ENCODE results near the gene CMTR2.
A peak's percentile ranks its signal among the peaks of the same experiment; 100 is the strongest.
"Not testable (repeated sequence)": the region's sequence is repeated elsewhere in the genome, so short reads cannot be mapped to it uniquely, and the experiment has no call there.

Gene CMTR2, protein sequence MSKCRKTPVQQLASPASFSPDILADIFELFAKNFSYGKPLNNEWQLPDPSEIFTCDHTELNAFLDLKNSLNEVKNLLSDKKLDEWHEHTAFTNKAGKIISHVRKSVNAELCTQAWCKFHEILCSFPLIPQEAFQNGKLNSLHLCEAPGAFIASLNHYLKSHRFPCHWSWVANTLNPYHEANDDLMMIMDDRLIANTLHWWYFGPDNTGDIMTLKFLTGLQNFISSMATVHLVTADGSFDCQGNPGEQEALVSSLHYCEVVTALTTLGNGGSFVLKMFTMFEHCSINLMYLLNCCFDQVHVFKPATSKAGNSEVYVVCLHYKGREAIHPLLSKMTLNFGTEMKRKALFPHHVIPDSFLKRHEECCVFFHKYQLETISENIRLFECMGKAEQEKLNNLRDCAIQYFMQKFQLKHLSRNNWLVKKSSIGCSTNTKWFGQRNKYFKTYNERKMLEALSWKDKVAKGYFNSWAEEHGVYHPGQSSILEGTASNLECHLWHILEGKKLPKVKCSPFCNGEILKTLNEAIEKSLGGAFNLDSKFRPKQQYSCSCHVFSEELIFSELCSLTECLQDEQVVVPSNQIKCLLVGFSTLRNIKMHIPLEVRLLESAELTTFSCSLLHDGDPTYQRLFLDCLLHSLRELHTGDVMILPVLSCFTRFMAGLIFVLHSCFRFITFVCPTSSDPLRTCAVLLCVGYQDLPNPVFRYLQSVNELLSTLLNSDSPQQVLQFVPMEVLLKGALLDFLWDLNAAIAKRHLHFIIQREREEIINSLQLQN

DNA sequence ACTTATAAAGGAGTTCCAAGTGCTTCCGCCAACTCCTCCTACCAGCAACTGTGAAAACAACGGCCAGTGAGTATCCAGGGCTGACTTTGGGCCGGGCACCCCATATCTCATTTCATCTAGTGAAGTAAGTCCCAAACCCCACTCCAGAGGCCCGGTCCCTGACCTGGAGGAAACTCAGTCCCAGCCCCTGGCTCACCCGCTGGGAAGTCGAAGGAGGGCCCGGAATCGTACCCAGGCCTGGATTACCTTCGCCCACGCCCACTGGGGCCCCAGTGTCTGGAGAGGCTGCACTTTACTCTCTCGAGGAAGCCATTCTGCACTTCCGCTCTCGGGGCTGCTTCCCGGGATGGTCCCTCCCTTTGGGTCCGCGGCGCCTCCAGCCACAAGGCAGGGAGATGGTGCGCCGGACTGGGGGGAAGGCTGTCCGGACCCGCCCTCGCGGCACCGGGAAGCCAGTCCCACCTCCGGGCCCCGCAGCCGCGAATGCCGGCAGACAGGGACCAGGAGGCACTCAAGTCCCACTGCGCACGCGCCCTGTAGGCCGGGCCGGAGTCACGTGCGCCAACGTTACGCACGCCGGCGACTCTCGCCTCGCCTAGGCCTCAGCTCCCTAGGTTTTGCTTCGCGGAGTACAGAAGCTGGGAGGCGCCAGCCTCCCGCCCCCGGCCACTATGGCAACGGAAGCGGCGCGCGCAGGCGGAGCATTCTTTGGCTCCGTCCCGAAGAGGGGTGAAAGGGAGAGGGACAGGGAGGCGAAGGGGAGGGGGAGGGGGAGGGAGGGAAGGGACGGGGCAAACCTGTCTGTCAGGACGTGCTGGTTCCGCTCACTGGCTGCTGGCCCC is at the start of gene CMTR2:
CMTR2 (minus strand) TSS at position 513 of the 842 bp plus-strand sequence. CDS start 3,482 bp downstream, outside the sequence.
- DNase-seq, result peak; percentile 94 to 95

DNA sequence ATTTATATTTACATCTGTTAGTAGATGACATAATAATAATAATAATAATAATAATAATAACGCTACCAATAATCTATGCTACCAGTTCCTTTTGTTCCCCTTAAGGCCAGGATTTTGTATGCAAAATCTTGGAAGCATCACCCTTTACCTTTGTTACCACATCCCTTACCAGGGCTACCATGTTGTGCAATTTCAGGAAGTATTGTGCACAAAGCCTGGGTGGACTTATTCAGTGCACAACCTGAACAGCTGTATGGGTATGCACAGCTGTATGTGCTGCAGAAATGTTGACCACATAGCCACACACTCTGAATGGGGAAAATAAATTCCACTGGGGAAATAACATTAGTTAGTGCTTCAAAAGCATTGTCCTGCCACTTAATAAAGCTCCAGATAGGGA is 49.4 kb upstream of the CMTR2 start:
- no peak for DNase-seq

DNA sequence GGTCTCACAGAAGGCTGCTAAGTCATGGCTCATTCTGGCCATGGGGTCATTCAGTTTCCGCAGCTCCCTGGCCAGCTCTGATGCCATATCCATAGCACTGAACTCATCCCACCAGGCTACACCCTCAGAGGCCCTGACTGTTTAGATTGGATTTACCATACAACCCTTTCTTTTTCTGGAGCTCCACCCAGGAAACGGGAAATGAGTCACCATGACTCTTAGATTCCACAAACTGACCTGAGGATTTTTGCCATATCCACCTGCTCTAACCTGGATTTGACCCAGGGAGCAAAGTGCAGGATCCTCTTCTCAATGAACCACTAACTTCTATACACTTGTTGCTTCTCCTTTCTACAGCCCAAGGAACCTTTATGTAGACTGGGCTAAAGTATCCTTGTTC is 49.0 kb upstream of the CMTR2 start:
- no peak for DNase-seq

DNA sequence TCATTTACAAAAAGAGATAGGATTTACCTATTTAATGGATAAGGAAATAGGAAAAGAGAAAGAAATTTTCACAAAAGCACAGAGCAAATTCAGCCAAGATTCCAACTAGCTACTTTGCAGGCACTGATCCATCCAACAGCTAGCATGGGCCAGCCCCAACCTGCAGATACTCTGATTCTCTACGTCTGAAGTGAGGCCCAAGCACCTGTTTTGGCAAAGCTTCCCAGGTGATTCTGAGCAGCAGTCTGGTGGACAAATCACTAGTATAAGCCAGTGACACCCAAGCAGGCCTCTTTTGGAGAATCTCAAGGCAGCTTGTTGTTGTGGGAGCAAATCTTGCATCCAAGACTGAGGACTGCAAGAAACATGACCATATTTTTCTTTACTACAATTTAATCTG is 48.4 kb upstream of the CMTR2 start:
- DNase-seq, result no peak

DNA sequence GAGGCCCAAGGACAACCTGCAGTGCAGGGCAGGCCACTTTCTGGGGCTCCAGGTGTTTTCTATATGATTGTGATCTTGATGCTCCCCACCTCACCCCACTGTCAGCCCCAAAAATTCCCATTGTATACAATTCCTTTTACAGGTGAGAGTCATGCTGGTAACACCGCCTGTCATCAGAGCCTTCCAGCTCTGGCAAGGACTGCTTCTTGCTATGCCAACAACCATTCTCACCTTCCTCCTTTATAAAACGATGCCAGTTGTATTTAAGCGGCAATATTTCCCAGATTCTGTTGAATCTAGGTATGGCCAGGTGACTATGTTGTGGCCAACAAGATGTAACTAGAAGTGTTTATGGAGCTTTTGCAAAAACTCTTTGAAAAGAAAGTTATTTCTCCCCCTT is 38.9 kb upstream of the CMTR2 start:
- DNase-seq, result no peak

DNA sequence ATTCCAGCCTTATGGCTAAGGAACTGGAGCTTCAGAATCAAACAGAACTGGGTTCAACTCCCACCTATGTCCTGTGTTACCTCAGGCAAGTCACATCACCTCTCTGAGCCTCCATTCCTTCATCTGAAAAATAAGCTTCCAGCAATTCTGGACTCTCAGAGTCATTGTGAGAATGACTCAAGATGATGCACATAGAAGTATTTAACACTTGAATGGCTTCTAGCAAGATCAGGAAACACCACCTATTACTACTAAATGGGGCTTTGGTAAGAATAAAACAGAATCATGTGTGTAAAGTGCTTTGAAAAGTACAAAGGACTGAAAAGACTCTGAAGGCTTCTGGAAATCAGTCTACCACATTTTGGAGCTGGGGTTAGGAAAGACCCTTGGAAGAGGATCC is 38.5 kb upstream of the CMTR2 start:
- DNase-seq, result no peak

DNA sequence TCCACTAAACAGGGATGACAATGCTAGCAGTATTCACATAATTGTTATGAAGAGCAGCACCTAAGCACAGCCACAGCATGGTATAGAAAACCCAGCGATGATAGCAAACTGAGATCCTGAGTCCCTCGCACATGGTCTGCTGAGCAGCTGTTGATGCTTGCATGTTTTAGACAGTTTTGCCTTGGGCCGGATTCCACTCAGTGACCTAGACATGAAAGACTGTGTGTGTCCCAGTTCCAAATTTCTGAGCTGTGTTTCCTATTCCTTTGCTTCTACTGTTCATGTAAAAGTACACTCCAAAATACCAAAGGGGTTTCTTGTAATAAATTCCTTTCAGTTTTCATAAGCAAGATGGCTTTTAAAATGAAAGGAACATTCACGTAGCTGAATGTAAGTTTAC is 30.8 kb upstream of the CMTR2 start:
- DNase-seq, result no peak

DNA sequence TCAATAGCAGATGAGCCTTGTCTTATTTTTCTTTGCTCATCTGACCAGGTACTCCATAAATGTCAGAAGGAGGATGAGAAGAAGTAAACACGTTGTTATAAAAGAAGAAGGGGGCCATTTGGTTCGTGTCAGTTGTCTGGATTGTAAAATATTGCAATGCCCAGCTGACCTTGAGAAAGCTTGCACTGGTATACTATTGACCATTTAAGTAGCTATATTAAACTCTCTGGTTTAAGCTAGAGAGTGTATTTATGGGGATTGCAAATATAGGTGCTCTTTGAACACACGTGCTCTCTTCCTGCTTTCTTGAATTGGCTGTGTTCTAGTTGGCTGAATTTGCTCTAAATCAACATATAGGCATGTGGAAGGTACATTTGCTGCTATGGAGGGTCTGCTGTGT is 26.1 kb upstream of the CMTR2 start:
- DNase-seq, result no peak

DNA sequence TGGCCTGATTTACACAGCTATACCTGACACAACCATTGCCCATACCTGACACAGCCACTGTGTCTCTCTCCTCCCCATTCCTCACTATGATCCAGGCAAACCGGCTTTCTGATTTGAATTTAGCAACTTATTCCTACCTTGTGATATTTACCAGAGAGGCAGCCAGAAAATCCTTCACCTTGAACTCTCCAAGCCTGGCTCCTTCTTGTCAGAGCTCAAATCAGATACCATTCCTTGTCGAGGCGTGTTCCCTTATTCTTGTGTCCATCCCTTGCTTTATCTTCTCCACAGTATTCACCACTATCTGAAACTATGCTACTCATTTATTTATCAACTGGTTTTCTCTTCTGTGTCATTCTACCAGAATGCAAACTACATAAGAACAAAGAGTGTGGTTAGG is 24.4 kb upstream of the CMTR2 start:
- DNase-seq, result not testable (repeated sequence)

DNA sequence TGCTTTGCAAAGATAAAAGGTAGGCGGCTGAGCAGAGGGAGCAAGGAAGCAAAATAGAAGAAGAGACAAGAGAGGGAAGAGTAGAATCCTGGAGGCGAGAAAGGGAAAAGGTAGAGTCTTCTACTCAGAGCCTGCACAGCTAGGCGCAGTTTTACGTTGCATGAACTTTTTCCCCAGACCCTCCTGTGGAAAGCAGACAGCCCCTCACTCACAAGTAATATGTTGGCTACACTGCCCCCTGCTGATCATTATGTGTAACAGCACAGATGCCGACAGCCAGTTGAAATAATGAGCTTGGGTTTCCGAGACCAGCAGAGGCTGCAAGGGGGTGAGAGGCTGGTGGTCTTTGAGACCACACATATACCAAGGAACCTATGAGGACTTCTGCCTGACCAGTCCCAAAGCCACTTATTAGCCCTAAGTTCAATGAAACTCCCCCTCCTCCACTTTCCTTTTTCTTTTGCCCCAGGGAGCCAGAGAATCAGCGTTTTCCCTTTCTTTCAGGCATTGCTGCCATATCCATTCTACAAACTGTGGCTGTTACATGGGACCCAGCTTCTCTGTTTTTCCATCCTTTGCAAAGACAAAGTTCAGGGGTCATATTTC is 22.5 kb upstream of the CMTR2 start:
- peak; percentile 12 to 60 for DNase-seq

DNA sequence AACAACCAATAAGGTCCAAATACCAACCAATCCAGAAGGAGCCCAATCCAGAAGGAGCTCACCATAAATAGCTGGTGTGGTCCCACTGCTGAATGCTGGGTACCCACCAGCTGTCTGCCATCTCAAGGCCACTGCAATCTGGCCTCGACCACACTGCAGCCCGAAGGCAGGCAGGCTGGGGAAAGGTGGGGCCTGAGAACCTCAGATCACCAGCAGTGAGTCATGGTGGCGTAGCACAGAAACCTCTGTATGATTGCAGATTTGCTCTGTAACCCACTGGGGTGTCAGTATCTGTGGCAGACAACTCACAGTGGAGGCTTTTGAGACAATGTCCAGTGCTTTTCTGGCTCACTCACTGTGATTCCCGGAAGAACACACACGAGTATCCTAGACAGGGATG is 14.7 kb upstream of the CMTR2 start:
- DNase-seq, result no peak

DNA sequence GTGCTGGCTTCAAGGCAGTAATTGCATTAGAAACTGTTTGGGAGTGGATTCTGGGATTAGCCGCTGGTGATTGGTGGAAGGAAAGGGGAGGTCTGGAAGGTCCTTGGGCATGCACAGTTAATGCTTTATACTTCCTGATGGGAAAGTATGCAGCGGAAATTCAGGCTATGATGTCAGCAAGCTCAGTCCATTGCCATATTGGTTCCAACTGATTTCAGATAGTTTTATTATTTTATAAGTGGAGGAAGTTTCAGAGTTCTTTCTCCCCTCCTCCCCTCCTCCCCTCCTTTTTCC is 8.1 kb upstream of the CMTR2 start:
- no peak for DNase-seq

DNA sequence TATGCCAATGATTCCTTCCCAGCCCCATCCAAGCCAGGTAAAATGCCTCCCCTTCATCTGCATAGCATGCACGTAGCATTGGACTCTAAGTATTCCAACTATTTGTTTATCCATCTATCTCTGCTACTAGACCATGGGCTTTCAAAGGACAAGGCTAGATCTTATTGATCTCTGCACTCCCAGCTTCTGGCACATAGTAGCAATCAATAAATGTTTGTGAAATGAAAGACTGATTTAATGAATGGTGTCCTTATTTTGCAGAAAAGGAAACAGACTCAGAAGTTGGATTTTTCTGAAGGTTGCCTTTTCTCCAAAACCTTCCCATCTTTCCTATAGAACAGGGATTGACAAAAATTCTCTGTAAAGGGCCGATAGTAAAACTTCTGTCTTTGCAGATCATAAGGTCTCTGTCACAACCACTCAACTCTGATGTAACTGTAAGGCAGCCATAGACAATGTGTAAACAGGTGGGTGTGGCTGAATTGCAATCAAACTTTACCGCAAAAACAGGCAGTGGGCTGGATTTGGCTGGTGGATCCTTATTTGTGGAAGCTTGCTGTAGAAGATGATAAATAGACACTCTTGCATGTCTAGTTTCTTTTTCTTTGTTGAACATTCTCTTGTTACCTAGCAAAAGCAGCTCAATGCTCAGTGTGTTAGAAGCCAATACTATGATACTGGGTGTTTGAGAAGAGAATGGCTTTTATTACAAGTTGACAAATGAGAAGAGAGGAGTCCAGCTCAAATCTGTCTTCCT is 7.6 kb upstream of the CMTR2 start:
- DNase-seq, result peak; percentile 61 to 64

DNA sequence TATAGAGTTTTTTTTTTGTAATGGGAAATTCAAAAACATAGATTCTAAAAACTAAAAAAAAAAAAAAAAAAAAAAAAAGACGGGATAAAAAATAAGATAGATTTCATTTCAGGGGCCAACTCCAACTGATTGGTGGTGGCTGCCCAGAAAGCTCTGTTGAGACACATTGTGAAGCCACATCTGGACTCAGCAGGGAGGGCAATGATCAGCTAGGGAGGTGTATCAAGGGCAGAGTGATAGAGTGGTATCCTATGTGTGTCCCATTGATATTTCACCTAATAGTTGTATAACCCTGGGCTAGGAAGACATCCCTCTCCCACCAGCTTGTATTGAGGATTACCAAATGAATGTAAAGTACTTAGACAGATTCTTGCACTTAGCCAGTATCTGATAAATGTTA is 6.7 kb upstream of the CMTR2 start:
- no peak for DNase-seq

DNA sequence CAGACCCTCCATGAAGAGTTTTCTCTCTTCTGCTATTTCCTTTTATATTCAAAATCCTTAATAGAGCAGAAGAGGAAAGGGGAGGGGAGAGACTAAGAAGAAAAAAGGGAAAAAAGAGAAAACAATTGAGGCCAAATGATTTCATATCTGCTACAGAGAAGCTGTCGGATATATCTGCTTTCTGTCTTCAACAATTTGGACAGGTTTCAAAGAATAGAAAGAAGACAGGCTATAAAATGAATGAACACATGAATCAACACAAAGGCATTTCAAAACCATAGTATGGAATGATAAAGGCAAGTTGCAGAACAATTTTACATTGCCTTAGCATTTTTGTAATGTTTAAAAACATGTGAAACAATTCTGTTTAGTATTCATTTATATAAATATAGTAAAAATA is 4.7 kb upstream of the CMTR2 start:
- DNase-seq, result no peak

DNA sequence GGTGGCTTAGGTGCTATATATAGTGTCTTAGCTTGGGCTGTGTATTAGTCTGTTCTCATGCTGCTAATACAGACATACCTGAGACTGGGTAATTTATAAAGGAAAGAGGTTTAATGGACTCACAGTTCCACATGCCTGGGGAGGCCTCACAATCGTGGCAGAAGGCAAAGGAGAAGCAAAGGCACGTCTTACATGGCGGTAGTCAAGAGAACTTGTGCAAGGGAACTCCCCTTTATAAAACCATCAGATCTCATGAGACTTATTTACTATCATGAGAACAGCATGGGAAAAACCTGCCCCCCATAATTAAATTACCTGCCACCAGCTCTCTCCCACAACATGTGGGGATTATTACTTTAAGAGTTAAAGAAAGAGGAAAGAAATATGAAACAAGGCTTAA is 2.9 kb upstream of the CMTR2 start:
- not testable (repeated sequence) for DNase-seq

DNA sequence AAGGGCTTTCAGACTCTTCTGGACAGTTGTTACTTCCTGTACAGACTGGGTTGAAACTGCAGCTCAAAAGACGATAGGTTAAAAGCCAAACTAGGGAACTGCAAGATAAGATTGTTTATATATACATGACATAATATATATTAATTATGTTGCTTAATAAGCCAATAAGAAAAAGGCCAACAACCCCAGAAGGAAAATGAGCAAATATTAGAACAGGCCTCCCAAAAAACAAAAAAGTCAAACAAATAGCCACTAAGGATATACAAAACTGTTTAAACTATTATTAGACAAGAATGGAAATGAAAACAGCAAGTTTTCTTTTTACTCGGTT is 495 bp upstream of the CMTR2 start:
- no peak for DNase-seq

DNA sequence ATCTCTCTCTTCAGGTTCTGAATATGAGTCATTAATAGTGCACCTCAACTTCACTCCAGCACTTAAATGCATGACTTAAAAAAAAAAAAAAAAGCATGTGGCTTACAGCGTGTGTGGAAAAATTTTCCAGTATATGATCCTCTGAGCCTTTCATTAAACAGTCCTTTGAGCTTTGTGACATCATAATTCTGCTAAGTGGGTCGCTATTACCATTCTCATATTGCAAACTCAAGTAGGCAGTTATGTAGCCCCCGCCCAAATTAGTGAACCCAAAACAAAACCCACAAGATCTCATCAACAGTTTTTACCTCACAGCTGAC is 672 bp downstream of the CMTR2 start:
- DNase-seq, result no peak

DNA sequence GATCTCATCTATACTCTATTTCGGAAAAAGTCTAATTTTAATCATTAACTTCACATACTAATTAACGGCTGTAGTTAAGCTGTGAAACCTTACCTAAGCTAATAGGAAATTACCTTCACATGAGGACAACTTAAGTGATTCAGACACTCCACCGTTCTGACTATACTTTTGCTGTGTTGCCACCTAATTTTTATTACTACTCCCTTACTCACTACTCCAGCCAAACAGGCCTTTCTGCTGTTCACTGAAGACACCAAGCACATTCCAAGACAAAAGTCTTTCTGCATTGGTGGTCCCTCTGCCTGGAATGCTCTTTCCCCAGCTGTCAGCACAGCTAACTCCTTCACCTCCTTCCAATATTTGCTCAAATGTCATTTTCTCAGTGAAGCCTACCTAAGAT is 1.3 kb downstream of the CMTR2 start:
- no peak for DNase-seq

DNA sequence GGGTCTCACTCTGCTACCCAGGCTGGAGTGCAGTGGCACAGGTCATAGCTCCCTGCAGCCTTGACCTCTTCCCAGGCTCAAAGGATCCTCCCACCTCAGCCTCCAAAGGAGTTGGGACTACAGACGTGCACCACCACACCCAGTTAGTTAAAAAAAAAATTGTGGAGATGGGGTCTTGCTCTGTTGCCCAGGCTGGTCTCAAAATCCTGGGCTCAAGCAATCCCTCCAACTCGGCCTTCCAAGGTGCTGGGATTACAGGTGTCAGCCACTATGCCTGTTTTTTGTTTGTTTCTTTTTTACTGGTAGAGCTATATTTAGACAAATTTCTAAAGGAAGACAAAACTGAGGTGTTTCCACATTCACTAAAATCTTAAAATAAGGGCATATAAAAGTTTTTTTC is 1.7 kb downstream of the CMTR2 start:
- no peak for DNase-seq

DNA sequence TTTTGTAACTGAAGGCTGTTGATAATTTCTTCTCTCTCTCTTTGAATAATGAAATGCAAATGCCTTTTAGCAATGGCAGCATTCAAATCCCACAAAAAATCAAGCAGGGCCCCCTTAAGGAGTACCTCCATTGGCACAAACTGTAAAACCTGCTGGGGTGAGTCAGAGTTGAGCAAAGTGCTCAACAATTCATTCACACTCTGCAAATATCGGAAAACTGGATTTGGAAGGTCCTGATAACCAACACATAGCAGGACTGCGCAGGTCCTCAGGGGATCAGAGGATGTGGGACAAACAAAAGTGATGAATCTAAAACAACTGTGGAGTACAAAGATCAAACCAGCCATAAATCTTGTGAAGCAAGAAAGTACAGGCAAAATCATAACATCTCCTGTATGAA is 5.6 kb downstream of the CMTR2 start:
- DNase-seq, result no peak

DNA sequence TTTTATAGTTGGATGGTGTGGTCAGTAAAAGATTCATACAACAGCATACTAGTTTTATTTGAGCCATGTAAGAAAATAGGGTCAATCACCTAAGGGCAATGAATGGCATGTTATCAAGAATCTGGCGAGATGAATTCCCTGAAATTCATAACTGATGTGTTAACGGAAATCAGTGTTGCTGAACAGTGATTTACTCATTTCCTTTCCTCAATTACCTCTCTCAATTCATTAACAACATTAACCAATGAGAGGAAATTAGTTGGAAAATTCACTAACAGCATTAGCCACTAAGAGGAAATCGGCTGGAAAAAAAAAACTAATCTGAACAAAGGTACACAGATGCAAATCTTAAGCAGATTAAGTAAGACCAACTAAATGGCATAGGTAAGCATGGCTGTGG is 6.3 kb downstream of the CMTR2 start:
- DNase-seq, result no peak
